Heart left ventricle (tissue), 13 donors: ENCODE data around the gene FAM83G.

Experiments
- POLR2A ChIP-seq, 2 donors: fragments of 450-650 bp; IDR thresholded peaks; one replicate each; pipeline ENCODE4 v1.6.1; 2017; ENCODE audit warnings: antibody characterized with exemption in 2 of 2, mild to moderate bottlenecking in 2 of 2, moderate library complexity in 2 of 2
- TF ChIP-seq, protein P1 (sequence below), 12 donors: fragments of 200-600 bp; sonication (generic) in 4 of 12; IDR thresholded peaks; one replicate each; pipeline versions ENCODE4 v1.5.0 to v1.8.0; 2018 to 2022; ENCODE audit warnings: antibody characterized with exemption in 12 of 12, mild to moderate bottlenecking in 5 of 12
- donor health status: ischemic (EF 13 %, LVEDD 7.1; RV severe dilation, severe dysfunction).
- donor health status: DM: no; HTN: yes; CAD: no.
- donor health status: DM: no; HTN: no; CAD: no.
- donor health status: ischemic (EF 25% LVEDD 6.9; RV normal size, moderate dysfunction).
- donor health status: ischemic (EF 25% LVEDD 5.7; RV mildly dilated, moderate dysfunction).
- donor health status: ischemic (EF 35%, LVEDD 5.7; RV mildly dilated, moderate dysfunction).
- donor health status: nonischemic (EF 11% LVEDD 7.7; RV severe dilation, severe dysfunction).
- donor health status: DM: yes; HTN: yes; CAD: no.
- donor health status: PGD.
- donor health status: ischemic (EF 29% LVEDD 5.4; RV normal size, mild dysfunction).
- donor health status: nonischemic (EF 23%, LVEDD 6.1; RV moderate dilation, normal function).

GRCh38 chr17:19006698-19007097 is 2.1 kb upstream of the FAM83G start:
- TF ChIP-seq POLR2A (IDR thresholded peaks at IDR 0.05), result no peak
- TF ChIP-seq, protein P1, sequence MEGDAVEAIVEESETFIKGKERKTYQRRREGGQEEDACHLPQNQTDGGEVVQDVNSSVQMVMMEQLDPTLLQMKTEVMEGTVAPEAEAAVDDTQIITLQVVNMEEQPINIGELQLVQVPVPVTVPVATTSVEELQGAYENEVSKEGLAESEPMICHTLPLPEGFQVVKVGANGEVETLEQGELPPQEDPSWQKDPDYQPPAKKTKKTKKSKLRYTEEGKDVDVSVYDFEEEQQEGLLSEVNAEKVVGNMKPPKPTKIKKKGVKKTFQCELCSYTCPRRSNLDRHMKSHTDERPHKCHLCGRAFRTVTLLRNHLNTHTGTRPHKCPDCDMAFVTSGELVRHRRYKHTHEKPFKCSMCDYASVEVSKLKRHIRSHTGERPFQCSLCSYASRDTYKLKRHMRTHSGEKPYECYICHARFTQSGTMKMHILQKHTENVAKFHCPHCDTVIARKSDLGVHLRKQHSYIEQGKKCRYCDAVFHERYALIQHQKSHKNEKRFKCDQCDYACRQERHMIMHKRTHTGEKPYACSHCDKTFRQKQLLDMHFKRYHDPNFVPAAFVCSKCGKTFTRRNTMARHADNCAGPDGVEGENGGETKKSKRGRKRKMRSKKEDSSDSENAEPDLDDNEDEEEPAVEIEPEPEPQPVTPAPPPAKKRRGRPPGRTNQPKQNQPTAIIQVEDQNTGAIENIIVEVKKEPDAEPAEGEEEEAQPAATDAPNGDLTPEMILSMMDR (IDR thresholded peaks at IDR 0.05), result no peak
